ENCODE measurements around the gene PCDHB6.
A peak's percentile ranks its signal among the peaks of the same experiment; 100 is the strongest.
"Not testable (repeated sequence)": the region's sequence is repeated elsewhere in the genome, so short reads cannot be mapped to it uniquely, and the experiment has no call there.

Gene PCDHB6

GRCh38 chr5:141172381-141173204 lies 22.7 kb downstream of the PCDHB6 start, which contains the start of gene PCDHB7:
Gene PCDHB7, plus strand, starts transcription at chr5:141172644. Its CDS starts 192 bp downstream, at chr5:141172836.
- DNase-seq: no peak

GRCh38 chr5:141174291-141175104 lies 24.6 kb downstream of the PCDHB6 start:
- DNase-seq: not testable (repeated sequence)

GRCh38 chr5:141175933-141176332 lies 26.1 kb downstream of the PCDHB6 start:
- no peak for DNase-seq

GRCh38 chr5:141177577-141178191 lies 27.8 kb downstream of the PCDHB6 start, which contains the start of gene PCDHB8:
Gene PCDHB8, plus strand, starts transcription at chr5:141177790. Its CDS starts 245 bp downstream, at chr5:141178035.
- DNase-seq: not testable (repeated sequence)

- not testable (repeated sequence) for DNase-seq
Observed at GRCh38 chr5:141179371-141179770, 29.5 kb downstream of the PCDHB6 start.

GRCh38 chr5:141179876-141180275 lies 30.0 kb downstream of the PCDHB6 start:
- DNase-seq: not testable (repeated sequence)

- DNase-seq: no peak
Observed at GRCh38 chr5:141180313-141180712, 30.5 kb downstream of the PCDHB6 start.

GRCh38 chr5:141182248-141182647 lies 32.4 kb downstream of the PCDHB6 start, which contains the start of gene PCDHB16:
Gene PCDHB16, plus strand, starts transcription at chr5:141182387. Its CDS starts 173 bp downstream, at chr5:141182560.
- DNase-seq: peak; percentile 4

- DNase-seq: not testable (repeated sequence)
Observed at GRCh38 chr5:141184117-141184855, 34.4 kb downstream of the PCDHB6 start.

- peak; percentile 4 for DNase-seq
Observed at GRCh38 chr5:141186897-141187512, 37.1 kb downstream of the PCDHB6 start, which contains the start of gene PCDHB9. Gene PCDHB9, plus strand, starts transcription at chr5:141187161. Its CDS starts 158 bp downstream, at chr5:141187319.

GRCh38 chr5:141188682-141189081 lies 38.8 kb downstream of the PCDHB6 start:
- not testable (repeated sequence) for DNase-seq

- DNase-seq: not testable (repeated sequence)
Observed at GRCh38 chr5:141189131-141189530, 39.3 kb downstream of the PCDHB6 start.

- DNase-seq: no peak
Observed at GRCh38 chr5:141192110-141192725, 42.4 kb downstream of the PCDHB6 start, which contains the start of gene PCDHB10. Gene PCDHB10, plus strand, starts transcription at chr5:141192353. Its CDS starts 200 bp downstream, at chr5:141192553.

GRCh38 chr5:141194332-141194731 lies 44.5 kb downstream of the PCDHB6 start:
- DNase-seq: not testable (repeated sequence)

GRCh38 chr5:141196363-141196762 lies 46.5 kb downstream of the PCDHB6 start:
- no peak for DNase-seq

- peak; percentile 26 for DNase-seq
Observed at GRCh38 chr5:141199359-141200235, 49.7 kb downstream of the PCDHB6 start, which contains the start of gene PCDHB11. Gene PCDHB11, plus strand, starts transcription at chr5:141199627. Its CDS starts 148 bp downstream, at chr5:141199775.

- not testable (repeated sequence) for DNase-seq
Observed at GRCh38 chr5:141201126-141201525, 51.3 kb downstream of the PCDHB6 start.

- not testable (repeated sequence) for DNase-seq
Observed at GRCh38 chr5:141201646-141202045, 51.8 kb downstream of the PCDHB6 start.
